PC-3 (cell line): ENCODE results near the gene ADAMTS17. TPM values are rescaled to one million over a fixed set of nuclear protein-coding genes. Genes with fewer than 3 reads are reported as not detected.

Source experiments
- ATAC-seq: fragments of 200-7000 bp; cut with Tn5 transposase; 2 replicates; pipeline ENCODE4 v1.9.1; 2020; ENCODE audit warnings: mild to moderate bottlenecking, moderate library complexity
- BruUV-seq: library from RNA; stranded (reverse); fragments of 400-500 nt; replicated peaks from 2 replicates; lab custom pipeline; 2021; lab: Mats Ljungman, UMichigan
- CTCF ChIA-PET: fragments of 300-600 bp; sonication (Branson Sonifier 250); formaldehyde crosslinking; loops from one replicate; lab custom pipeline; 2022; ENCODE audit warnings: antibody characterized with exemption; lab: Charles Lee
- POLR2A ChIA-PET: fragments of 300-600 bp; sonication (Branson Sonifier 250); formaldehyde crosslinking; loops from one replicate; lab custom pipeline; 2022; ENCODE audit warnings: antibody characterized with exemption; ENCODE audit not compliant: unreplicated experiment; lab: Charles Lee
- DNase-seq: peaks from one replicate; pipeline ENCODE4 v3.0.0-alpha.2; 2015
- H2AFZ ChIP-seq: fragments of 300-600 bp; sonication (generic); 2 replicates; pipeline ENCODE4 v1.6.0; 2016; ENCODE audit warnings: antibody characterized with exemption, low read length
- H3F3A ChIP-seq: fragments of 300-600 bp; sonication (generic); one replicate; pipeline ENCODE4 v1.6.0; 2017; ENCODE audit warnings: antibody characterized with exemption, low read length, control low read depth, mild to moderate bottlenecking; ENCODE audit not compliant: unreplicated experiment
- H3K27ac ChIP-seq: fragments of 300-600 bp; sonication (generic); 2 replicates; pipeline ENCODE4 v1.5.1; 2016; ENCODE audit warnings: mild to moderate bottlenecking, low read length
- H3K27me3 ChIP-seq: fragments of 300-600 bp; sonication (generic); 2 replicates; pipeline ENCODE4 v1.6.1; 2016; ENCODE audit warnings: low read length, mixed read lengths
- H3K36me3 ChIP-seq: fragments of 300-600 bp; sonication (generic); 2 replicates; pipeline ENCODE4 v1.6.1; 2016; ENCODE audit warnings: low read depth, mixed run types, low read length, mixed read lengths
- H3K4me1 ChIP-seq: fragments of 300-600 bp; sonication (generic); 2 replicates; pipeline ENCODE4 v1.5.1; 2016; ENCODE audit warnings: low read length; ENCODE audit not compliant: insufficient read depth
- H3K4me2 ChIP-seq: fragments of 300-600 bp; sonication (generic); 2 replicates; pipeline ENCODE4 v1.6.0; 2016; ENCODE audit warnings: low read length
- H3K4me3 ChIP-seq: fragments of 300-600 bp; sonication (generic); 2 replicates; pipeline ENCODE4 v1.5.1; 2016; ENCODE audit warnings: mild to moderate bottlenecking, low read length, mixed read lengths
- H3K79me2 ChIP-seq: fragments of 300-600 bp; sonication (generic); 2 replicates; pipeline ENCODE4 v1.6.1; 2017; ENCODE audit warnings: low read length, mixed read lengths
- H3K9ac ChIP-seq: fragments of 300-600 bp; sonication (generic); 2 replicates; pipeline ENCODE4 v1.6.0; 2016; ENCODE audit warnings: mild to moderate bottlenecking, low read length
- H3K9me2 ChIP-seq: fragments of 300-600 bp; sonication (generic); replicated peaks from 2 replicates; pipeline ENCODE4 v1.6.1; 2016; ENCODE audit warnings: mixed run types, low read length, mixed read lengths
- H3K9me3 ChIP-seq: fragments of 300-600 bp; sonication (generic); 2 replicates; pipeline ENCODE4 v1.6.1; 2016; ENCODE audit warnings: low read length, mixed read lengths
- H4K20me1 ChIP-seq: fragments of 300-600 bp; sonication (generic); 2 replicates; pipeline ENCODE4 v1.6.1; 2016; ENCODE audit warnings: low read length, mixed read lengths
- CTCF ChIP-seq: fragments of 300-600 bp; sonication (generic); conservative IDR thresholded peaks from 2 replicates; pipeline ENCODE4 v1.5.1; 2017; ENCODE audit warnings: antibody characterized with exemption, low read depth, mild to moderate bottlenecking, low read length
- EZH2 ChIP-seq: fragments of 300-600 bp; sonication (generic); IDR thresholded peaks from one replicate; pipeline ENCODE4 v1.6.1; 2017; ENCODE audit warnings: antibody characterized with exemption, mild to moderate bottlenecking, low read length; ENCODE audit not compliant: unreplicated experiment
- EZH2phosphoT487 ChIP-seq: fragments of 300-600 bp; sonication (generic); IDR thresholded peaks from 2 replicates; pipeline ENCODE4 v1.6.1; 2018; ENCODE audit warnings: mild to moderate bottlenecking, antibody characterized with exemption, low read length, borderline replicate concordance
- intact Hi-C: fragments of 100-400 bp; cut with micrococcal nuclease; formaldehyde crosslinking; loops from 2 replicates; pipeline ENCODE4 v1.9.0; 2023
- total RNA-seq: library from RNA; depleted of rRNA; stranded (reverse); fragments of >200 nt; gene quantifications from 2 replicates; pipeline ENCODE4 v1.2.3, GENCODE V29; 2014

Gene ADAMTS17
- total RNA-seq, 1 experiment from 2014 or later: 6.9 TPM

- Histone ChIP-seq H3K27ac (no peak overlapping the region), H3K4me2 (no peak overlapping the region), H3K9me3 (no peaks in the 10 kb centered on the region; the same call in 1 of the 2 replicates), H4K20me1 (no peaks in the 10 kb centered on the region), H3K9ac (no peak overlapping the region), H3K9me2 (no peaks in the 10 kb centered on the region), H3K4me3 (no peak overlapping the region), H3K36me3 (no peaks in the 10 kb centered on the region), H2AFZ (no peak overlapping the region), H3K79me2 (no peaks in the 10 kb centered on the region), H3K27me3 (no peaks in the 10 kb centered on the region), H3F3A (no peaks in the 10 kb centered on the region), H3K4me1 (peaks cover 10% of the 10 kb centered on the region; the same call in 1 of the 2 replicates)
- intact Hi-C loops: no loop called here
- TF ChIP-seq CTCF: no peak
- no peak for TF ChIP-seq EZH2phosphoT487
- no peak for TF ChIP-seq EZH2
- ATAC-seq (no peak), DNase-seq (no peak)
- ChIA-PET POLR2A (no interaction called here), CTCF (no interaction called here)
- no TSS peak for BruUV-seq
Measured at GRCh38 chr15:100022806-100023205, 319.0 kb downstream of the ADAMTS17 start.

- H3K79me2 ChIP-seq: no peaks in the 10 kb centered on the region
- no peaks in the 10 kb centered on the region for H3K36me3 ChIP-seq
- no peak for TF ChIP-seq EZH2phosphoT487
- no peak for TF ChIP-seq EZH2
- no peak for TF ChIP-seq CTCF
- DNase-seq (no peak), ATAC-seq (no peak)
- no peaks in the 10 kb centered on the region for H4K20me1 ChIP-seq
- no peaks in the 10 kb centered on the region for H3F3A ChIP-seq
- no peaks in the 10 kb centered on the region for H3K9me2 ChIP-seq
- no peak overlapping the region for H3K27ac ChIP-seq
- no TSS peak for BruUV-seq
- H3K9ac ChIP-seq: no peak overlapping the region
- ChIA-PET CTCF (no interaction called here), POLR2A (no interaction called here)
- H3K4me3 ChIP-seq: no peak overlapping the region
- no peaks in the 10 kb centered on the region for H3K27me3 ChIP-seq
- intact Hi-C loops: no loop called here
- H3K9me3 ChIP-seq: no peaks in the 10 kb centered on the region; the same call in 1 of the 2 replicates
- no peak overlapping the region for H3K4me2 ChIP-seq
- H2AFZ ChIP-seq: no peak overlapping the region
- peaks cover 10% of the 10 kb centered on the region; the same call in 1 of the 2 replicates for H3K4me1 ChIP-seq
Measured at GRCh38 chr15:100022391-100022790, 319.4 kb downstream of the ADAMTS17 start.

DNA sequence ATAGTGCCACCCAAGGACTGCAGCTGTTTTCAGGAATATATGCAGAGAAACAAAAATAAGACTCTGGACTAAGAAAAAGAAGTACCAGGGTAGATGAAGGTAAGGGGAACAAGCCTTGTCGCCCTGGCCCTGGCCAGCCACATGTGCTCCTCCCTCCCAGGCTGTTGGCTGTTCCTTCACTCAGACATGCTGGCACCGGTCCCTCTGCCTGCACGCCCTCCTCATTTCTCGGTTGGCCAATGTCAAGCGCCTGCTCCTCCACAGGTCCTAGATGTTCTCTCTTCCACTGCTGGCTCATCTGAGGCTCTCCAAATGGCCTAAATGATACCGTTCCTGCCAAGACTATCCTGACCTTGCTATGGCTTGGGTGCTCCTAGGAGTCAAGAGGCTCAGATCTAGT, 320.1 kb downstream of the ADAMTS17 start:
- H3K36me3 ChIP-seq: no peaks in the 10 kb centered on the region
- H3K9me2 ChIP-seq: no peaks in the 10 kb centered on the region
- H3K4me2 ChIP-seq: no peak overlapping the region
- no peak overlapping the region for H3K27ac ChIP-seq
- no peak overlapping the region for H3K9ac ChIP-seq
- no peaks in the 10 kb centered on the region for H3F3A ChIP-seq
- H2AFZ ChIP-seq: no peak overlapping the region
- no TSS peak for BruUV-seq
- ChIA-PET CTCF (no interaction called here), POLR2A (no interaction called here)
- TF ChIP-seq CTCF (no peak), EZH2phosphoT487 (no peak), EZH2 (no peak)
- intact Hi-C loops: no loop called here
- ATAC-seq (no peak), DNase-seq (no peak)
- H3K9me3 ChIP-seq: no peaks in the 10 kb centered on the region
- no peaks in the 10 kb centered on the region for H3K79me2 ChIP-seq
- H3K27me3 ChIP-seq: no peaks in the 10 kb centered on the region
- H3K4me1 ChIP-seq: peaks cover 10% of the 10 kb centered on the region; the same call in 1 of the 2 replicates
- no peak overlapping the region for H3K4me3 ChIP-seq
- no peaks in the 10 kb centered on the region for H4K20me1 ChIP-seq
